IMR-90 (cell line): ENCODE measurements around the gene DIPK1B. TPM values are rescaled to one million over a fixed set of nuclear protein-coding genes. Genes with fewer than 3 reads are reported as not detected.

Experiments used
- ATAC-seq: fragments of 200-7000 bp; cut with Tn5 transposase; 2 replicates; pipeline ENCODE4 v1.9.1; 2020; ENCODE audit warnings: low read depth, mild to moderate bottlenecking, moderate library complexity
- BruUV-seq: library from RNA; stranded (reverse); fragments of 400-500 nt; replicated peaks from 2 replicates; lab custom pipeline; 2021; lab: Mats Ljungman, UMichigan
- CTCF ChIA-PET: fragments of 300-600 bp; formaldehyde crosslinking; extraction: SDS; loops from one replicate; lab custom pipeline; 2021; ENCODE audit warnings: antibody characterized with exemption; lab: Yijun Ruan, JAX
- POLR2A ChIA-PET: fragments of 300-600 bp; sonication (Branson Sonifier 250); formaldehyde crosslinking; loops from one replicate; lab custom pipeline; 2022; ENCODE audit warnings: antibody characterized with exemption; ENCODE audit not compliant: unreplicated experiment; lab: Charles Lee
- DNase-seq: peaks from one replicate; pipeline ENCODE4 v3.0.0; 2013
- H2AFZ ChIP-seq: replicated peaks from 2 replicates; pipeline ENCODE3; 2013; ENCODE audit warnings: low read length, mild to moderate bottlenecking; ENCODE audit not compliant: poor library complexity
- H2AK5ac ChIP-seq: 2 replicates; pipeline ENCODE4 v1.6.1; 2013; ENCODE audit warnings: low read depth, low read length, inconsistent platforms
- H2AK9ac ChIP-seq: replicated peaks from 2 replicates; pipeline ENCODE3; 2013; ENCODE audit warnings: mild to moderate bottlenecking, low read depth, low read length, moderate library complexity; ENCODE audit not compliant: poor library complexity
- H2BK120ac ChIP-seq: 2 replicates; pipeline ENCODE4 v1.6.1; 2013; ENCODE audit warnings: low read depth, low read length, inconsistent platforms
- H2BK15ac ChIP-seq: 3 replicates; pipeline ENCODE4 v1.6.1; 2013; ENCODE audit warnings: low read depth, low read length, inconsistent platforms
- H2BK20ac ChIP-seq: 2 replicates; pipeline ENCODE4 v1.6.1; 2013; ENCODE audit warnings: low read depth, mild to moderate bottlenecking, inconsistent platforms, low read length, moderate library complexity
- H2BK5ac ChIP-seq: 2 replicates; pipeline ENCODE4 v1.6.1; 2013; ENCODE audit warnings: mild to moderate bottlenecking, low read depth, low read length, inconsistent platforms; ENCODE audit not compliant: poor library complexity, severe bottlenecking
- H3K14ac ChIP-seq: replicated peaks from 2 replicates; pipeline ENCODE4 v1.6.1; 2013; ENCODE audit warnings: low read depth, low read length, inconsistent platforms
- H3K18ac ChIP-seq: 2 replicates; pipeline ENCODE4 v1.6.1; 2013; ENCODE audit warnings: low read depth, low read length, control low read depth
- H3K23ac ChIP-seq: 2 replicates; pipeline ENCODE4 v1.6.1; 2013; ENCODE audit warnings: low read depth, low read length, inconsistent platforms
- H3K27ac ChIP-seq: 2 replicates; pipeline ENCODE4 v1.5.1; 2013; ENCODE audit warnings: mild to moderate bottlenecking, control low read depth, low read length; ENCODE audit not compliant: insufficient read depth
- H3K27me3 ChIP-seq: 2 replicates; pipeline ENCODE4 v1.6.1; 2013; ENCODE audit warnings: low read length; ENCODE audit not compliant: control insufficient read depth, insufficient read depth
- H3K36me3 ChIP-seq: 2 replicates; pipeline ENCODE4 v1.6.1; 2013; ENCODE audit warnings: low read length, mixed read lengths; ENCODE audit not compliant: control insufficient read depth, insufficient read depth
- H3K4ac ChIP-seq: 2 replicates; pipeline ENCODE4 v1.6.1; 2013; ENCODE audit warnings: low read depth, low read length, inconsistent platforms
- H3K4me1 ChIP-seq: 2 replicates; pipeline ENCODE4 v1.6.1; 2013; ENCODE audit warnings: low read length, mixed read lengths; ENCODE audit not compliant: control insufficient read depth, insufficient read depth
- H3K4me2 ChIP-seq: 2 replicates; pipeline ENCODE4 v1.6.1; 2013; ENCODE audit warnings: low read depth, mild to moderate bottlenecking, control low read depth, low read length, moderate library complexity
- H3K4me3 ChIP-seq: 2 replicates; pipeline ENCODE4 v1.5.1; 2013; ENCODE audit warnings: low read depth, mild to moderate bottlenecking, control low read depth, low read length, moderate library complexity; ENCODE audit not compliant: insufficient read depth
- H3K56ac ChIP-seq: 2 replicates; pipeline ENCODE4 v1.6.1; 2013; ENCODE audit warnings: low read length, inconsistent platforms; ENCODE audit not compliant: insufficient read depth; ENCODE audit errors: extremely low read depth
- H3K79me1 ChIP-seq, 2 experiments: 2 replicates each; pipeline ENCODE4 v1.6.1; 2013; ENCODE audit warnings: low read length in 2 of 2, inconsistent platforms in 1 of 2, low read depth in 1 of 2
- H3K9ac ChIP-seq: 2 replicates; pipeline ENCODE4 v1.6.1; 2013; ENCODE audit warnings: low read depth, low read length, control low read depth
- H3K9me1 ChIP-seq: 2 replicates; pipeline ENCODE4 v1.6.1; 2013; ENCODE audit warnings: low read length, inconsistent platforms; ENCODE audit not compliant: insufficient read depth
- H3K9me3 ChIP-seq: 2 replicates; pipeline ENCODE4 v1.6.1; 2013; ENCODE audit warnings: low read length; ENCODE audit not compliant: control insufficient read depth, insufficient read depth
- H4K20me1 ChIP-seq: 2 replicates; pipeline ENCODE4 v1.6.1; 2013; ENCODE audit warnings: low read length, inconsistent platforms; ENCODE audit not compliant: insufficient read depth
- H4K5ac ChIP-seq: 2 replicates; pipeline ENCODE4 v1.6.1; 2013; ENCODE audit warnings: mild to moderate bottlenecking, low read depth, low read length, control low read depth
- H4K8ac ChIP-seq, 2 experiments: 2 replicates each; pipeline ENCODE4 v1.6.1; 2013; ENCODE audit warnings: low read depth in 2 of 2, low read length in 2 of 2, control low read depth in 1 of 2, inconsistent platforms in 1 of 2
- H4K91ac ChIP-seq: 2 replicates; pipeline ENCODE4 v1.6.1; 2013; ENCODE audit warnings: low read depth, low read length, inconsistent platforms; ENCODE audit not compliant: insufficient read depth
- BHLHE40 ChIP-seq: fragments of 150-350 bp; IDR thresholded peaks from 2 replicates; pipeline ENCODE4 v1.6.1; 2016; ENCODE audit warnings: mild to moderate bottlenecking, low read depth, low read length
- CEBPB ChIP-seq: IDR thresholded peaks from 2 replicates; pipeline ENCODE4 v1.6.1; 2012; ENCODE audit warnings: low read depth, low read length, improper control_type of control experiment
- CTCF ChIP-seq: conservative IDR thresholded peaks from 2 replicates; pipeline ENCODE4 v1.5.1; 2012; ENCODE audit warnings: mild to moderate bottlenecking, low read depth, low read length, improper control_type of control experiment
- ELK1 ChIP-seq: fragments of 150-350 bp; IDR thresholded peaks from 2 replicates; pipeline ENCODE4 v1.6.1; 2016; ENCODE audit warnings: low read depth, mild to moderate bottlenecking, low read length, moderate library complexity, borderline replicate concordance
- FOS ChIP-seq: fragments of 150-350 bp; IDR thresholded peaks from 2 replicates; pipeline ENCODE4 v1.6.1; 2016; ENCODE audit warnings: low read depth, low read length
- MAFK ChIP-seq: IDR thresholded peaks from 2 replicates; pipeline ENCODE4 v1.6.1; 2012; ENCODE audit warnings: low read depth, low read length, improper control_type of control experiment
- MAZ ChIP-seq: IDR thresholded peaks from 2 replicates; pipeline ENCODE4 v1.6.1; 2012; ENCODE audit warnings: low read depth, mild to moderate bottlenecking, low read length, improper control_type of control experiment, moderate library complexity, borderline replicate concordance
- MXI1 ChIP-seq: IDR thresholded peaks from 2 replicates; pipeline ENCODE4 v1.6.1; 2012; ENCODE audit warnings: low read depth, mild to moderate bottlenecking, low read length, moderate library complexity, borderline replicate concordance
- NFE2L2 ChIP-seq: fragments of 150-350 bp; IDR thresholded peaks from 2 replicates; pipeline ENCODE4 v1.6.1; 2016; ENCODE audit warnings: low read depth, mild to moderate bottlenecking, low read length
- POLR2A ChIP-seq: IDR thresholded peaks from 2 replicates; pipeline ENCODE4 v1.6.1; 2012; ENCODE audit warnings: mild to moderate bottlenecking, low read depth, low read length
- RAD21 ChIP-seq: IDR thresholded peaks from 2 replicates; pipeline ENCODE4 v1.6.1; 2012; ENCODE audit warnings: low read length, improper control_type of control experiment
- RCOR1 ChIP-seq: IDR thresholded peaks from 2 replicates; pipeline ENCODE4 v1.6.1; 2012; ENCODE audit warnings: mild to moderate bottlenecking, low read length, improper control_type of control experiment; ENCODE audit not compliant: insufficient replicate concordance
- RFX5 ChIP-seq: IDR thresholded peaks from 2 replicates; pipeline ENCODE4 v1.8.0; 2012; ENCODE audit warnings: low read depth, mild to moderate bottlenecking, low read length, moderate library complexity
- SMC3 ChIP-seq: fragments of 150-350 bp; IDR thresholded peaks from 2 replicates; pipeline ENCODE4 v1.6.1; 2016; ENCODE audit warnings: low read depth, mild to moderate bottlenecking, antibody characterized with exemption, low read length, moderate library complexity
- USF2 ChIP-seq: fragments of 150-350 bp; IDR thresholded peaks from 2 replicates; pipeline ENCODE4 v1.6.1; 2017; ENCODE audit warnings: mild to moderate bottlenecking, antibody characterized with exemption, low read length, low read depth
- WGBS, 2 experiments: methylation state at CpG; one replicate each; pipeline versions ENCODE4 v1.1.5 to v1.1.7; 2013; ENCODE audit warnings: missing lambda C conversion rate in 2 of 2; ENCODE audit not compliant: insufficient read length in 1 of 2; ENCODE audit errors: extremely low coverage in 2 of 2; 5-methylcytosine and 5-hydroxymethylcytosine counted together
- dilution Hi-C: fragments of 300-500 bp; cut with HindIII; formaldehyde crosslinking; loops from one replicate; pipeline ENCODE4 v1.14.3; 2018; ENCODE audit warnings: low sequenced_read_pairs; ENCODE audit not compliant: unreplicated experiment
- in situ Hi-C: fragments of 300-500 bp; cut with MboI; formaldehyde crosslinking; loops from 3 replicates; pipeline ENCODE4 v1.14.3; 2019; ENCODE audit warnings: low sequenced_read_pairs, inconsistent platforms, mixed read lengths
- intact Hi-C: fragments of 100-400 bp; cut with micrococcal nuclease; formaldehyde crosslinking; loops from 2 replicates; pipeline ENCODE4 v1.10.0; 2022
- polyA plus RNA-seq, 3 experiments: library from polyadenylated mRNA; depleted of rRNA; stranded (reverse); fragments of >200 nt; gene quantifications; 2 replicates each; pipeline ENCODE4 v1.2.3, GENCODE V29; 2012; ENCODE audit warnings: low replicate concordance in 1 of 3
- total RNA-seq: library from RNA; depleted of rRNA; stranded (reverse); fragments of >200 nt; gene quantifications from 2 replicates; pipeline ENCODE4 v1.2.3, GENCODE V29; 2012

Gene DIPK1B
- total and polyA plus RNA-seq, 2 of the 4 experiments (the other 2 are of a cell fraction): 3.4 to 7.1 TPM

GRCh38 chr9:136747161-136748060 is 35.0 kb downstream of the DIPK1B start:
- H4K91ac ChIP-seq: no peak overlapping the region
- no peak overlapping the region for H2BK5ac ChIP-seq
- ChIA-PET POLR2A (no interaction called here), CTCF (no interaction called here)
- H3K27ac ChIP-seq: no peak overlapping the region
- H2AFZ ChIP-seq: no peak overlapping the region
- dilution Hi-C loops (no loop called here), intact Hi-C loops (no loop called here), in situ Hi-C loops (no loop called here)
- H3K4me3 ChIP-seq: no peak overlapping the region
- H3K4ac ChIP-seq: no peak overlapping the region
- no peak overlapping the region for H3K14ac ChIP-seq
- H3K23ac ChIP-seq: no peak overlapping the region
- no peak overlapping the region for H3K4me2 ChIP-seq
- H3K27me3 ChIP-seq: peaks cover 30% of the 10 kb centered on the region; the same call in 1 of the 2 replicates
- no peak overlapping the region for H4K8ac ChIP-seq
- no peaks in the 10 kb centered on the region for H3K36me3 ChIP-seq
- H4K20me1 ChIP-seq: no peaks in the 10 kb centered on the region; the same call in 1 of the 2 replicates
- ATAC-seq (no peak), DNase-seq (no peak)
- no TSS peak for BruUV-seq
- peaks cover 4% of the 10 kb centered on the region for H3K9me3 ChIP-seq
- H2AK9ac ChIP-seq: no peak overlapping the region
- H3K56ac ChIP-seq: no peak overlapping the region
- H2AK5ac ChIP-seq: no peak overlapping the region
- no peak overlapping the region for H3K18ac ChIP-seq
- H2BK15ac ChIP-seq: no peak overlapping the region
- no peaks in the 10 kb centered on the region for H3K4me1 ChIP-seq
- H2BK20ac ChIP-seq: no peak overlapping the region
- no peak overlapping the region for H2BK120ac ChIP-seq
- WGBS, 2 experiments: 72% methylated on average over 12 of the region's 22 CpGs; no CpG with 5 or more reads in 1 of the 2 experiments
- H3K9me1 ChIP-seq: no peaks in the 10 kb centered on the region
- H3K79me1 ChIP-seq: no peaks in the 10 kb centered on the region
- no peak overlapping the region for H4K5ac ChIP-seq
- no peak overlapping the region for H3K9ac ChIP-seq
- TF ChIP-seq MAFK (no peak), RAD21 (no peak), RCOR1 (no peak), USF2 (no peak), RFX5 (no peak), NFE2L2 (no peak), ELK1 (no peak), CTCF (no peak), CEBPB (no peak), MAZ (no peak), FOS (no peak), SMC3 (no peak), BHLHE40 (no peak), MXI1 (no peak), POLR2A (no peak)
